Stimulated activated CD4-positive, alpha-beta T cell treated with anti-CD3 and anti-CD28 coated beads, Interleukin-1b, Interleukin-23, amount 100 ng/mL, for 4 hours (primary cell): Measurements from ENCODE around the gene PLD5.
"Not testable (repeated sequence)": the region's sequence is repeated elsewhere in the genome, so short reads cannot be mapped to it uniquely, and the experiment has no call there.

Experiments used
- DNase-seq, 2 donors: peaks; one replicate each; pipeline ENCODE4 v3.0.0-alpha.2; 2020; ENCODE audit warnings: low read depth in 2 of 2

PLD5 gene

GRCh38 chr1:242059976-242060375, 464.5 kb downstream of the PLD5 start:
- no peak for DNase-seq

DNA sequence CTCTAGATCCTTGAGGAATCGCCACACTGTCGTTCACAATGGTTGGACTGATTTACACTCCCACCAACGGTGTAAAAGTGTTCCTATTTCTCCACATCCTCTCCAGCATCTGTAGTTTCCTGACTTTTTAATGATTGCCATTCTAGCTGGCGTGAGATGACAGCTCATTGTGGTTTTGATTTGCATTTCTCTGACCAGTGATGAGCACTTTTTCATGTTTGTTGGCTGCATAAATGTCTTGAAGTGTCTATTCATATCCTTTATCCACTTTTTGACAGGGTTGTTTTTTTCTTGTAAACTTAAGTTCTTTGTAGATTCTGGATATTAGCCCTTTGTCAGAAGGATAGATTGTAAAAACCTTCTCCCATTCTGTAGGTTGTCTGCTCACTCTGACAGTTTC, 465.9 kb downstream of the PLD5 start:
- not testable (repeated sequence) for DNase-seq

DNA sequence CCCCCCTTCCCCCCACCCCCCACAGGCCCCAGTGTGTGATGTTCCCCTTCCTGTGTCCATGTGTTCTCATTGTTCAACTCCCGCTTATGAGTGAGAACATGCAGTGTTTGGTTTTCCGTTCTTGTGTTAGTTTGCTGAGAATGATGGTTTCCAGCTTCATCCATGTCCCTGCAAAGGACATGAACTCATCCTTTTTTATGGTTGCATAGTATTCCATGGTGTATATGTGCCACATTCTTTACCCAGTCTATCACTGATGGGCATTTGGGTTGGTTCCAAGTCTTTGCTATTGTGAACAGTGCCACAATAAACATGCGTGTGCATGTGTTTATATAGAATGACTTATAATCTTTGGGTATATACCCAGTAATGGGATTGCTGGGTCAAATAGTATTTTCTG, 466.3 kb downstream of the PLD5 start:
- not testable (repeated sequence) for DNase-seq

DNA sequence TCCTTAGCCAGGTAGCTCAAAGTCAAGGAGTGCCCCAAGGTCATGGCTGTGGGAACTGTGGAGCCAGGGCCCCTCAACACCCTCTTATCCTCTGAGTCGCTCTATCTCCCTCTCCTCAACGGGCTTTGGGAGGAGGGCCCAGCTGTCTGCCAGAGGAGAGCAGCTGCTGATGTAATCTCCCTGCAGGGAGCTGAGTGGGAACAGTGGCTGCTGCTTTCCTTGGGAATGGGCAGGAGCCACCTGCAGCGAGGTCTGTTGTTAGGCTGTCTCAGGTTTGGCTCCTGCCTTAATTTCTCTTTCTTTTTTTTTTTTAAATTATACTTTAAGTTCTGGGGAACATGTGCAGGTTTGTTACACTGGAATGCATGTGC, 466.8 kb downstream of the PLD5 start:
- no peak for DNase-seq

- DNase-seq, result no peak
Measured at GRCh38 chr1:242056988-242057744, 467.3 kb downstream of the PLD5 start.

- DNase-seq, result no peak
Measured at GRCh38 chr1:242055749-242056320, 468.7 kb downstream of the PLD5 start.

DNA sequence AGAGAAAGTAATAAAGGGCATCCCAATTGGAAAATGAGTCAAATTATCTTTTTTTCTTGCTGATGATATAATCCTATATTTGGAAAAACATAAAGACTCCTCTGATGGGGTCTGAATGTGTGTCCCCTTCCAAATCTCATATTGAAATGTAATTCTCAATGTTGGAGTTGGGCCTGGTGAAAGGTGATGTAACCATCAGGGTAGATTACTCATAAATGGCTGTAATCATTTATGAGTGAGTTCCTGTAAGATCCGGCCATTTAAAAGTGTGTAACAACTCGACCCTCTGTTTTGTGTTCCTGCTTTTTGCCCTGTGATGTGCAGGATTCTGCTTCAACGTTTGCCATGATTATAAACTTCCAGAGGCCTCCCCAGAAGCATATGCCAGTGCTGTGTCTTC, 481.3 kb downstream of the PLD5 start:
- no peak for DNase-seq

GRCh38 chr1:242034392-242034791, 490.1 kb downstream of the PLD5 start:
- no peak for DNase-seq

DNA sequence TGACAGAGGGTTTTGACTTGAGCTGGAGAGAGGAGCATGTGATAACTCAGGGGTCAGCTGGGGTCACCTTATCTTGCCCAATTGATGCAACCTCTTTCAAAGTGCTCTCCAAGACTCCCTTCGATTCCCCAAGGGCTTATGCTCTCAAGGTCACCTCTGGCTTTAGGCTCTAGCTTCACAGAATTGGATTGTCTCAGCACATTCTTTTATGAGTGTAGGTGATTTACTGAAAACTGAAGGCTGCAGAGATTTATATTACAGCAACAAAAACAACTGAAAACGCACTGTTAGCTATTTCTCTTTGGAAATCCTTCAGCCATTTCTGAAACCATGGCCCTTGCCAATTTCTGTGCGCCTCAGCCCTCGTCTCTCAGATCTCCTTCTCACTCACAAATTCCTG, 491.1 kb downstream of the PLD5 start:
- no peak for DNase-seq
